NCI-H446 treated with DMSO at 0.1 percent for 48 hours (cell line): ENCODE results near the gene STH.

Experiments
- DNase-seq: peaks from one replicate; lab custom pipeline; 2025; lab: John Stamatoyannopoulos, UW

STH gene

DNA sequence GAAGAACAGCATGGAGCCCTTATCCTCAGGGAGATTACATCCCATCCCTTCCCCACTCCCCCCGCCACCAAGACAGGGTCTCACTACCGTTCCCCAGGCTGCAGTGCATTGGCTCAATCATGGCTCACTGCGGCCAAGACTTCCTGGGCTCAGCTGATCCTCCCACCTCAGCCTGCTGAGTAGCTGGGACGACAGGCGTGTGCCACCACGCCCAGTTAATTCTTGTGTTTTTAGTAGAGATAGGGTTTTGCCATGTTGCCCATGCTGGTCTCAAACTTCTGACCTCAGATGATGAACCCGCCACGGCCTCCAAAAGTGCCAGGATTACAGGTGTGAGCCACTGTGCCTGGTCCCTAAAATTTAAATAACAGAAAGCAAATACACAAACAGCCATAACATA is 48.8 kb downstream of the STH start:
- no peak for DNase-seq
